GM12878 (cell line): Measurements from ENCODE around the gene MDK. TPM values are rescaled to one million over a fixed set of nuclear protein-coding genes. Genes with fewer than 3 reads are reported as not detected.

Experiments
- ATAC-seq: fragments of 200-7000 bp; cut with Tn5 transposase; 3 replicates; pipeline ENCODE4 v1.9.1; 2020; ENCODE audit warnings: mild to moderate bottlenecking, moderate library complexity
- BruUV-seq: library from RNA; stranded (reverse); fragments of 400-500 nt; replicated peaks from 2 replicates; lab custom pipeline; 2021; lab: Mats Ljungman, UMichigan
- CTCF ChIA-PET: fragments of 300-600 bp; sonication (Branson Sonifier 250); formaldehyde crosslinking; extraction: SDS; loops from one replicate; lab custom pipeline; 2021; ENCODE audit warnings: inconsistent platforms; lab: Yijun Ruan, JAX
- POLR2A ChIA-PET: fragments of 350-600 bp; formaldehyde crosslinking; extraction: SDS; loops from one replicate; lab custom pipeline; 2021; ENCODE audit warnings: inconsistent platforms; lab: Charles Lee
- RAD21 ChIA-PET: fragments of 300-600 bp; sonication (Branson Sonifier 250); formaldehyde crosslinking; loops from one replicate; lab custom pipeline; 2023; ENCODE audit warnings: antibody characterized with exemption; ENCODE audit not compliant: unreplicated experiment; lab: Charles Lee
- SMC1A ChIA-PET: fragments of 300-600 bp; sonication (Branson Sonifier 250); formaldehyde crosslinking; loops from one replicate; lab custom pipeline; 2023; ENCODE audit not compliant: unreplicated experiment, uncharacterized antibody; lab: Charles Lee
- DNase-seq: peaks from one replicate; pipeline ENCODE4 v3.0.0-alpha.2; 2011; ENCODE audit warnings: low read depth, low spot score
- FAIRE-seq: peaks from 3 replicates; lab custom pipeline; 2011; peaks lifted over from hg19 to GRCh38; lab: Jason Lieb, UNC
- H2AFZ ChIP-seq: 2 replicates; pipeline ENCODE4 v1.6.0; 2011; ENCODE audit warnings: low read depth, low read length, control low read depth; ENCODE audit not compliant: control insufficient read depth
- H3K27ac ChIP-seq: 2 replicates; pipeline ENCODE4 v1.5.1; 2011; ENCODE audit warnings: control low read depth; ENCODE audit not compliant: control insufficient read depth, insufficient read depth
- H3K27me3 ChIP-seq, 2 experiments: replicated peaks in 1 of 2; 2 replicates each; pipeline versions ENCODE4 v1.6.0 to v1.6.1; 2011; ENCODE audit warnings: low read length in 1 of 2; ENCODE audit not compliant: control insufficient read depth in 2 of 2, insufficient read depth in 2 of 2
- H3K36me3 ChIP-seq, 2 experiments: 2 replicates each; pipeline ENCODE4 v1.5.1; 2011; ENCODE audit warnings: low read length in 1 of 2; ENCODE audit not compliant: control insufficient read depth in 2 of 2, insufficient read depth in 2 of 2
- H3K4me1 ChIP-seq: 2 replicates; pipeline ENCODE4 v1.6.1; 2011; ENCODE audit warnings: mild to moderate bottlenecking, low read length, moderate library complexity, mixed read lengths; ENCODE audit not compliant: control insufficient read depth, insufficient read depth
- H3K4me2 ChIP-seq: 2 replicates; pipeline ENCODE4 v1.6.0; 2011; ENCODE audit warnings: control low read depth; ENCODE audit not compliant: control insufficient read depth, insufficient read depth
- H3K4me3 ChIP-seq: fragments of 200-600 bp; sonication (generic); 2 replicates; pipeline ENCODE4 v1.5.1; 2016
- H3K79me2 ChIP-seq: 2 replicates; pipeline ENCODE4 v1.6.0; 2011; ENCODE audit warnings: low read length; ENCODE audit not compliant: control insufficient read depth, insufficient read depth
- H3K9ac ChIP-seq: 2 replicates; pipeline ENCODE4 v1.8.0; 2011; ENCODE audit warnings: low read length, control low read depth, mixed read lengths; ENCODE audit not compliant: control insufficient read depth, insufficient read depth
- H3K9me3 ChIP-seq: replicated peaks from 3 replicates; pipeline ENCODE4 v1.5.1; 2011; ENCODE audit warnings: mild to moderate bottlenecking, low read length; ENCODE audit not compliant: control insufficient read depth, insufficient read depth
- H4K20me1 ChIP-seq: 2 replicates; pipeline ENCODE4 v1.6.0; 2011; ENCODE audit not compliant: control insufficient read depth, insufficient read depth
- ASH2L ChIP-seq: fragments of 300-600, 200-600 bp; sonication (generic); IDR thresholded peaks from 2 replicates; pipeline ENCODE4 v1.6.1; 2017; ENCODE audit warnings: low read depth, mild to moderate bottlenecking, borderline replicate concordance
- CHD4 ChIP-seq: fragments of 200-600 bp; sonication (generic); IDR thresholded peaks from 2 replicates; pipeline ENCODE4 v1.6.1; 2016; ENCODE audit warnings: mild to moderate bottlenecking
- E2F8 ChIP-seq: fragments of 450-650 bp; IDR thresholded peaks from 2 replicates; pipeline ENCODE4 v1.6.1; 2018; ENCODE audit warnings: mild to moderate bottlenecking, low read depth, moderate library complexity; ENCODE audit not compliant: partially characterized antibody
- GATAD2B ChIP-seq: fragments of 450-650 bp; conservative IDR thresholded peaks from 2 replicates; pipeline ENCODE4 v1.6.1; 2017; ENCODE audit warnings: low read depth, mild to moderate bottlenecking, moderate library complexity
- HCFC1 ChIP-seq: fragments of 150-350 bp; IDR thresholded peaks from 2 replicates; pipeline ENCODE4 v1.6.1; 2014; ENCODE audit warnings: low read length
- IKZF1 ChIP-seq: fragments of 450-650 bp; conservative IDR thresholded peaks from 2 replicates; pipeline ENCODE4 v1.6.1; 2017; ENCODE audit warnings: antibody characterized with exemption, mild to moderate bottlenecking
- JUNB ChIP-seq: IDR thresholded peaks from 2 replicates; pipeline ENCODE4 v1.6.1; 2016; ENCODE audit warnings: antibody characterized with exemption, mild to moderate bottlenecking
- MEF2A ChIP-seq: IDR thresholded peaks from 2 replicates; pipeline ENCODE4 v1.6.1; 2011; ENCODE audit warnings: low read depth, mild to moderate bottlenecking, low read length, moderate library complexity; ENCODE audit not compliant: insufficient read depth
- POLR2AphosphoS2 ChIP-seq: IDR thresholded peaks from 2 replicates; pipeline ENCODE4 v1.6.1; 2011; ENCODE audit warnings: low read depth, mild to moderate bottlenecking, low read length, improper control_type of control experiment, moderate library complexity
- SREBF1 ChIP-seq: IDR thresholded peaks from 2 replicates; pipeline ENCODE4 v1.6.1; 2012; ENCODE audit warnings: mild to moderate bottlenecking, low read length
- STAT1 ChIP-seq: fragments of 450-650 bp; conservative IDR thresholded peaks from 2 replicates; pipeline ENCODE4 v1.6.1; 2014; ENCODE audit warnings: antibody characterized with exemption, mild to moderate bottlenecking
- TCF12 ChIP-seq: IDR thresholded peaks from 2 replicates; pipeline ENCODE4 v1.6.1; 2011; ENCODE audit warnings: low read depth, mild to moderate bottlenecking, low read length
- TCF3 ChIP-seq: IDR thresholded peaks from 2 replicates; pipeline ENCODE4 v1.6.1; 2012; ENCODE audit warnings: low read depth, mild to moderate bottlenecking, low read length, borderline replicate concordance; ENCODE audit not compliant: insufficient read depth
- ZNF207 ChIP-seq: fragments of 450-650 bp; IDR thresholded peaks from 2 replicates; pipeline ENCODE4 v1.6.1; 2014; ENCODE audit warnings: antibody characterized with exemption, mild to moderate bottlenecking, borderline replicate concordance
- WGBS: methylation state at CpG from one replicate; pipeline ENCODE4 v1.1.6; 2016; ENCODE audit warnings: low lambda C conversion rate; ENCODE audit not compliant: insufficient replicate concordance, insufficient coverage; ENCODE audit errors: missing lambda C conversion rate; 5-methylcytosine and 5-hydroxymethylcytosine counted together
- in situ Hi-C: fragments of 300-500 bp; cut with MboI; formaldehyde crosslinking; loops from 9 replicates; pipeline ENCODE4 v1.14.3; 2018; ENCODE audit warnings: mixed read lengths
- intact Hi-C: fragments of 100-400 bp; cut with micrococcal nuclease; formaldehyde crosslinking; loops from one replicate; pipeline ENCODE4 v1.14.2; 2022; ENCODE audit not compliant: unreplicated experiment
- polyA plus RNA-seq, 11 experiments: library from polyadenylated mRNA; depleted of rRNA in 4 of 11; unstranded in 6 of 11; stranded (reverse) in 5 of 11; fragments of >200 nt; fragmentation: Nextera tagmentation in 4 of 11; fragmentation: Illumina TruSeq in 1 of 11; extraction: Ambion mirVana in 4 of 11; extraction: Trizol in 1 of 11; gene quantifications; 1 replicate in 1 of 11; 2 replicates in 10 of 11; pipeline versions ENCODE4 v1.2.1 to v1.2.3, GENCODE V29; 2011 to 2016; ENCODE audit warnings: inconsistent platforms in 2 of 11, missing spikeins in 2 of 11, low read depth in 1 of 11
- total RNA-seq, 4 experiments: library from RNA; depleted of rRNA in 3 of 4; stranded (reverse); fragments of >200 nt in 3 of 4; fragmentation: Illumina TruSeq in 1 of 4; extraction: Trizol in 1 of 4; gene quantifications; 2 replicates each; pipeline versions ENCODE4 v1.2.1 to v1.2.3, GENCODE V29; 2013 to 2021
- TF ChIP-seq, protein P1 (sequence below): fragments of 450-650 bp; IDR thresholded peaks from 2 replicates; pipeline ENCODE4 v1.6.1; 2017; ENCODE audit warnings: mild to moderate bottlenecking, moderate library complexity
- TF ChIP-seq, protein P2 (sequence below): fragments of 450-650 bp; IDR thresholded peaks from 2 replicates; pipeline ENCODE4 v1.6.1; 2017; ENCODE audit warnings: mild to moderate bottlenecking

The MDK gene
- total and polyA plus RNA-seq, 10 of the 15 experiments (the other 5 are each of a cell fraction or from before 2014, with no cell fraction given), result 0.77 to 17.8 (median 9.9) TPM

DNA sequence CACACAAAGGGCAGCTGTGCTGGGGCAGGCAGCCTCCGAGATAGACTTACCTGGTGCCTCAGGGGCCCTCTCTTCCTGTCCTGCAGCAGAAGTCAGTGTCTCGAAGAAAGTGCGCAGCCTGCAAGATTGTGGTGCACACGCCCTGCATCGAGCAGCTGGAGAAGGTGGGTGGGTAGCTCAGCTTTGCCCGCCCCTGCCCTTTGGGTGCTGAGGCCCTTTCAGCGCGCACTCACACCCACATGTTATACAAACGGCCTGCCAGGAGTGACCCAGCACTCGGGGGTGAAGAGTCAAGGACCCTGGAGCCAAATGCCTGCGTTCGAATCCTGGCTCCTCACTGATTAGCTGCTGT lies 13.6 kb upstream of the MDK start:
- SMC1A ChIA-PET, result interaction anchor here (5.5 kb wide), 1 partner anchor 16 kb away, joined by 32 read pairs; no protein-coding TSS in a partner anchor
- no peak overlapping the region for H3K9ac ChIP-seq
- H3K4me1 ChIP-seq, result peaks cover 2% of the 10 kb centered on the region
- H3K4me3 ChIP-seq, result no peak overlapping the region
- peaks cover 9 to 24% of the 10 kb centered on the region in 2 experiments; a peak in 3 of 4 replicates for H3K36me3 ChIP-seq
- no TSS peak for BruUV-seq
- POLR2A ChIA-PET, result interaction anchor here (1.2 kb wide), 1 partner anchor 16 kb away, joined by 3 read pairs; no protein-coding TSS in a partner anchor
- FAIRE-seq (no peak), DNase-seq (no peak), ATAC-seq (no peak)
- H3K27ac ChIP-seq, result no peak overlapping the region
- H3K27me3 ChIP-seq, result no peaks in the 10 kb centered on the region
- no peak overlapping the region for H2AFZ ChIP-seq
- CTCF ChIA-PET, result interaction anchor here (0.6 to 15.2 kb wide), 11 partner anchors 16 to 250 kb away, joined by 3 to 423 read pairs (median 3); partner anchors contain the start of gene DGKZ
- TF ChIP-seq, protein P1, sequence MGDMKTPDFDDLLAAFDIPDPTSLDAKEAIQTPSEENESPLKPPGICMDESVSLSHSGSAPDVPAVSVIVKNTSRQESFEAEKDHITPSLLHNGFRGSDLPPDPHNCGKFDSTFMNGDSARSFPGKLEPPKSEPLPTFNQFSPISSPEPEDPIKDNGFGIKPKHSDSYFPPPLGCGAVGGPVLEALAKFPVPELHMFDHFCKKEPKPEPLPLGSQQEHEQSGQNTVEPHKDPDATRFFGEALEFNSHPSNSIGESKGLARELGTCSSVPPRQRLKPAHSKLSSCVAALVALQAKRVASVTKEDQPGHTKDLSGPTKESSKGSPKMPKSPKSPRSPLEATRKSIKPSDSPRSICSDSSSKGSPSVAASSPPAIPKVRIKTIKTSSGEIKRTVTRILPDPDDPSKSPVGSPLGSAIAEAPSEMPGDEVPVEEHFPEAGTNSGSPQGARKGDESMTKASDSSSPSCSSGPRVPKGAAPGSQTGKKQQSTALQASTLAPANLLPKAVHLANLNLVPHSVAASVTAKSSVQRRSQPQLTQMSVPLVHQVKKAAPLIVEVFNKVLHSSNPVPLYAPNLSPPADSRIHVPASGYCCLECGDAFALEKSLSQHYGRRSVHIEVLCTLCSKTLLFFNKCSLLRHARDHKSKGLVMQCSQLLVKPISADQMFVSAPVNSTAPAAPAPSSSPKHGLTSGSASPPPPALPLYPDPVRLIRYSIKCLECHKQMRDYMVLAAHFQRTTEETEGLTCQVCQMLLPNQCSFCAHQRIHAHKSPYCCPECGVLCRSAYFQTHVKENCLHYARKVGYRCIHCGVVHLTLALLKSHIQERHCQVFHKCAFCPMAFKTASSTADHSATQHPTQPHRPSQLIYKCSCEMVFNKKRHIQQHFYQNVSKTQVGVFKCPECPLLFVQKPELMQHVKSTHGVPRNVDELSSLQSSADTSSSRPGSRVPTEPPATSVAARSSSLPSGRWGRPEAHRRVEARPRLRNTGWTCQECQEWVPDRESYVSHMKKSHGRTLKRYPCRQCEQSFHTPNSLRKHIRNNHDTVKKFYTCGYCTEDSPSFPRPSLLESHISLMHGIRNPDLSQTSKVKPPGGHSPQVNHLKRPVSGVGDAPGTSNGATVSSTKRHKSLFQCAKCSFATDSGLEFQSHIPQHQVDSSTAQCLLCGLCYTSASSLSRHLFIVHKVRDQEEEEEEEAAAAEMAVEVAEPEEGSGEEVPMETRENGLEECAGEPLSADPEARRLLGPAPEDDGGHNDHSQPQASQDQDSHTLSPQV, result no peak
- TF ChIP-seq IKZF1, result no peak
- TF ChIP-seq POLR2AphosphoS2, result no peak
- no peak for TF ChIP-seq GATAD2B
- no peak for TF ChIP-seq STAT1
- no peak for TF ChIP-seq JUNB
- TF ChIP-seq SREBF1, result no peak
- TF ChIP-seq, protein P2, sequence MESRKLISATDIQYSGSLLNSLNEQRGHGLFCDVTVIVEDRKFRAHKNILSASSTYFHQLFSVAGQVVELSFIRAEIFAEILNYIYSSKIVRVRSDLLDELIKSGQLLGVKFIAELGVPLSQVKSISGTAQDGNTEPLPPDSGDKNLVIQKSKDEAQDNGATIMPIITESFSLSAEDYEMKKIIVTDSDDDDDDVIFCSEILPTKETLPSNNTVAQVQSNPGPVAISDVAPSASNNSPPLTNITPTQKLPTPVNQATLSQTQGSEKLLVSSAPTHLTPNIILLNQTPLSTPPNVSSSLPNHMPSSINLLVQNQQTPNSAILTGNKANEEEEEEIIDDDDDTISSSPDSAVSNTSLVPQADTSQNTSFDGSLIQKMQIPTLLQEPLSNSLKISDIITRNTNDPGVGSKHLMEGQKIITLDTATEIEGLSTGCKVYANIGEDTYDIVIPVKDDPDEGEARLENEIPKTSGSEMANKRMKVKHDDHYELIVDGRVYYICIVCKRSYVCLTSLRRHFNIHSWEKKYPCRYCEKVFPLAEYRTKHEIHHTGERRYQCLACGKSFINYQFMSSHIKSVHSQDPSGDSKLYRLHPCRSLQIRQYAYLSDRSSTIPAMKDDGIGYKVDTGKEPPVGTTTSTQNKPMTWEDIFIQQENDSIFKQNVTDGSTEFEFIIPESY, result no peak
- no peak for TF ChIP-seq ZNF207
- TF ChIP-seq CHD4, result no peak
- TF ChIP-seq TCF12, result no peak
- no peak for TF ChIP-seq TCF3
- TF ChIP-seq HCFC1, result no peak
- no peak for TF ChIP-seq ASH2L
- TF ChIP-seq E2F8, result no peak
- no peak for TF ChIP-seq MEF2A
- no peak overlapping the region for H3K4me2 ChIP-seq
- H4K20me1 ChIP-seq, result no peaks in the 10 kb centered on the region
- intact Hi-C loops (loop anchor here (1.0 to 5.0 kb wide), 2 partner anchors 21 to 131 kb away; partner anchors contain the start of gene DGKZ), in situ Hi-C loops (no loop called here)
- RAD21 ChIA-PET, result interaction anchor here (1.7 to 2.3 kb wide), 3 partner anchors 12 to 19 kb away, joined by 3 to 11 read pairs (median 9); no protein-coding TSS in a partner anchor
- H3K9me3 ChIP-seq, result no peaks in the 10 kb centered on the region
- 71% methylated on average over 12 of the region's 12 CpGs for WGBS
- H3K79me2 ChIP-seq, result peaks cover 2% of the 10 kb centered on the region
